DMS53 (cell line): ENCODE results near the gene CYYR1.

ENCODE experiments used
- DNase-seq: peaks from one replicate; lab custom pipeline; 2025; lab: John Stamatoyannopoulos, UW

The CYYR1 gene

DNA sequence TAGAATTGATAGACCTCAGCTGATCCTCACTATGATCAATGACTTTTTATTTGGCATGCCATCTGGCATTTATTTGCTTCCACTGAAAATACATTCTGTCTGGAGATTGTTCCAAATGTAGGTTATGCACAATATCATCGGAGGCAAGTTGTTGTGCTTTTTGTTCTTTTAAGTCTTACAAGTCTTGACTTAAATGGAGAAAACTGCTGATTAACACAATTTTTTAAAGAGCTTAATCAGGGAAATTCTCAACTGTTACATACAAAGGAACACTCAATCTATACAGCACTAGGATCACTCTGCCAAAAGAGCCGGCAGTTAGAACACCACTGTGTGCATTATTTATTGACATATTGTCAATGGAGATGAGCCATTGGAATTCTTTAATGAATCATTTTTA lies 19.2 kb downstream of the CYYR1 start:
- DNase-seq: no peak

GRCh38 chr21:26550326-26550725 lies 22.8 kb downstream of the CYYR1 start:
- DNase-seq: no peak

GRCh38 chr21:26546446-26547097 lies 26.5 kb downstream of the CYYR1 start:
- no peak for DNase-seq

DNA sequence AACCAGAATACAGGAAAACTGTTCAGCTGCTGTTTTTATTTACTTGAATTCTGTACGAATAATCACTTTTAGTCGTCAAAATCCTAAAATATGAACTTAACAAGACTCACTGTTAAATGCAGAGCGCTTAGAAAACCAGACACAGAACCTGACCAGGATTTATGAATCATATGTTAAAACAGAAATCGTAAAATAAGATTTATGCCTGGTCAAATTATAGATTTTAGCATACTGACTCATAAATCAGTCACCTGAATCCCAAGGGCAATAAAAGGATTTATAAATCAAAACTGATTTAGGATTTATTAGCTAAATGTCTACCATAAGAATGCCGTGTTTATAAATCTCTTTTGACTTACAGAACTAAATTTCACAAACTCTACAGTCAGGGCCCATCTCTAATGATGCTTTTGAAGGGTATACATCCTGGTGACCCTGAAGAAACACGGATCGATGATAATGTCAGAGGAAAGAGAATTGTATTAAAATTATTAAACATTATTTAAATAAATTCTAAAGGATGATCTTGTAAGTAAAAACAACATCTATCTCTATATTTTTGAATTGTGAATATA lies 28.8 kb downstream of the CYYR1 start:
- no peak for DNase-seq

GRCh38 chr21:26540651-26541050 lies 32.4 kb downstream of the CYYR1 start:
- DNase-seq: no peak

DNA sequence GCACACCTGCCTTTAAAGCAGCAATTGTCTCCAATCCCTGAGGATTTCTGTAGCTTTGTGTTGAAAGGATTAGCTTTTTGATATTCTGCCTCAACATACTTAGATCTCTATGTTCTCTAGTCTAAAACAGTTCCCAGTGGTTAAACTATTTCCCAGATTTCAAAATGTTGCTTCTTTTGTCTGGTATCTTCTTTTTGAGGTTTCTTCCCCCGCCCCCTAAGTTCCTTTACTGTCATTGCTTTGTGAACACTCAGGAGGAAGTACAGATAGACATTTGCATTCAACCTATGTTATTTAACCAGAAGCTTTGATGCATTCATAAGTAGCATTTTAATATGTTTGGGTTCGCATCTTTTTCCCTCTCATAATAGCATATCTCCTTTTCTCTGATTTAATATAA lies 33.5 kb downstream of the CYYR1 start:
- no peak for DNase-seq

GRCh38 chr21:26534517-26534916 lies 38.6 kb downstream of the CYYR1 start:
- DNase-seq: no peak

GRCh38 chr21:26532208-26532607 lies 40.9 kb downstream of the CYYR1 start:
- DNase-seq: no peak

DNA sequence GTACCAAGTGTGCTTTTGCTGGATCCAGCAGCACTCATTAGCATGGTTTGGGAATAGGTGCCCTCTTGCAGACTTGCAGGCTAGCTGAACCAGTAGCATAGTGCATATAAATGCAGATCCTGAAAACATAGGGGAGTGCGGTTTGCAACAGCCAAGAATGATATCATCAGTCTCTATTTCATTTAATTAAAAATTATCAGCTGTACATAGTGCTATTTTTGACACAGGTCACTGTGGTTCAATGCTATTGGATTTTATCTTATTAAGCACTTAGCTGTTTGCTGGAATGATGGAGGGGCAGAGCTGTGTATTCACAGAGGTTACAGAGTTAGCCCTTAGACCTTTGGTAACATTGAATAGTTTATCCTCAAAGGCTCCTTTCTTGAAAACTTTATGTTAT lies 43.6 kb downstream of the CYYR1 start:
- no peak for DNase-seq

- DNase-seq: no peak
These were observed 44.2 kb downstream of the CYYR1 start for GRCh38 chr21:26528882-26529281.

DNA sequence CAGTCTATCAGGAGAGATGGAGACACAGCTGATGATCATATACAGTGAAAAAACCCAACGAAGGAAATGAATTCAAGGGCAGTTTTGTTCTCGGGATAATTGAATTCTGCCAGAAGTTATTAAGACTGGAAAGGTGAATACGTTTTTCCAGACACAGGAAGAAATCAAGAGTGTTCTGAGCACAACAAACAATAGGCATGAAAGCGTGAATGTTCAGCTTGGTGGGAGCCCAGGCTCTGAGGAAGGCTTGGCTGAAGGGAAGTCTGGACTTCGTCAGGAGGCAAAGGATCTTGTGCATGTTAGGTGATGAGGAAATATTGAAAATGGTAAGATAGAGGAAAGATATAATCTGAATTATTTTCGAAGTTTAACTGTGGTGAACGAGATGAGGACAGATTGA lies 50.4 kb downstream of the CYYR1 start:
- no peak for DNase-seq

GRCh38 chr21:26519142-26519541 lies 53.9 kb downstream of the CYYR1 start:
- no peak for DNase-seq

GRCh38 chr21:26515257-26515656 lies 57.8 kb downstream of the CYYR1 start:
- DNase-seq: no peak

DNA sequence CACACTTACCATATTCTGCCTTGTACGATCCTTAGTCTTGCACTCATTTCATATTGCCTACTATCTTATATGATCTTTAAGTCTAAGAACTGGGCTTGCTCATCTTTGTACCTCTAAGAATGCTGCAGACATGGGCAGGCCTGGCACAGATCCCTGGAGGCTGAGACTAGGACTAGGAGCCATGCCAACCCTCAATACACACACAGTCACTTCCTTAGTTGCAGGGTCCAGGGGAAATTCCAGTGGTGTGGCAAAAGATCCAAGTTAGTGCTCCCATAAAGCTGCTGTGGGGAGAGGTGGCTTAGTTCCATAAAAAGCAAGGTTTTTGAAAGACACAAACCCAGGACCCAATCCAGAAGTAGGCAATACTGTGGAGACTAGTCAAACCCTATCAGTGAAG lies 59.9 kb downstream of the CYYR1 start:
- DNase-seq: no peak

- no peak for DNase-seq
These were observed 60.4 kb downstream of the CYYR1 start for GRCh38 chr21:26512664-26513063.

DNA sequence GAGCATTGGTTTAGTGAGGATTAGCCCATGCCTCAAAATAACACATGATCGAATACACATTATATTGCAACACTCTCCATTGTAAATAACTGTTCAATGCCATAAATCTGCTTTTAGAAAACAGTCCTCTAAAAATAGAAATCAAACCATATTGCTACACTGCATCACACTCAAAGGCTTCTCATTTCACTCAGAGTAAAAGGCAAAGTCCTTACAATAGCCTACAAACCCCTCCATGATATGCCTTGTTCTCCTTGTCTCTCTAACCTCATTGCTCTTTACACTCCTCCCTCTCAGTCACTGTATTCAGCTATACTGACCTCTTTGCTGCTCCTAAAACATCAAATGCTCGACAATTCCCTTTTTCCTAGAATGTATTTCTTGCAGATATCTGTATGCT lies 64.2 kb downstream of the CYYR1 start:
- no peak for DNase-seq

- no peak for DNase-seq
These were observed 66.1 kb downstream of the CYYR1 start for GRCh38 chr21:26506956-26507355.

GRCh38 chr21:26505211-26505610 lies 67.9 kb downstream of the CYYR1 start:
- DNase-seq: no peak

DNA sequence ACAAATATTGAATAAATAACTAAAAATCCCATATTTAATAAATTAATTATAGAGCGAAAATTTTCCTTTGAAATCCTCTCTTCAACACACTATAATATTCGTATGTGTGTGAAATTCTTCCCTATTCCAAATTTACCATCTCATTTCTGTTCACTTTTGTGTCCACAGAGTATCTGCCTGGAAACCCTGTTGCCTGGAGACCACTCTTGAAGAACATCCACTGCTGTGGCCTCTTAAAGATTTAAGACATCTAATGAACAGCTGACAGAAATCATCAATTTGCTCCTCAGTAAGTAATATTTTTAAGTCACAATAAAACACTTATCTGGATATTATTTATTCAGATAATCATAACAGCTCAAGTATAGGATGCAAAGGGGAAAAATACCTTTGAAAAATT lies 69.7 kb downstream of the CYYR1 start:
- DNase-seq: no peak

- no peak for DNase-seq
These were observed 71.5 kb downstream of the CYYR1 start for GRCh38 chr21:26501495-26502021.

GRCh38 chr21:26499495-26499894 lies 73.6 kb downstream of the CYYR1 start:
- DNase-seq: no peak

GRCh38 chr21:26495283-26495849 lies 77.7 kb downstream of the CYYR1 start:
- DNase-seq: peak; percentile 5

GRCh38 chr21:26491663-26492062 lies 81.4 kb downstream of the CYYR1 start:
- no peak for DNase-seq

- DNase-seq: no peak
These were observed 82.3 kb downstream of the CYYR1 start for GRCh38 chr21:26490771-26491170.
